HuH-7.5 (cell line): ENCODE data around the gene FAS.

Experiments
- DNase-seq: peaks from one replicate; pipeline ENCODE4 v3.0.0; 2011; ENCODE audit warnings: low spot score

The FAS gene

GRCh38 chr10:88971221-88972061 lies 19.2 kb upstream of the FAS start:
- DNase-seq: no peak

- DNase-seq: no peak
These were observed 16.6 kb upstream of the FAS start for GRCh38 chr10:88974012-88974411.

GRCh38 chr10:88974446-88975376 lies 15.9 kb upstream of the FAS start:
- DNase-seq: no peak

GRCh38 chr10:88975377-88975720 lies 15.2 kb upstream of the FAS start:
- no peak for DNase-seq

GRCh38 chr10:88978463-88978862 lies 12.1 kb upstream of the FAS start:
- no peak for DNase-seq

GRCh38 chr10:88979153-88979562 lies 11.4 kb upstream of the FAS start:
- DNase-seq: no peak

GRCh38 chr10:88979603-88980002 lies 11.0 kb upstream of the FAS start:
- DNase-seq: no peak

GRCh38 chr10:88980247-88980646 lies 10.4 kb upstream of the FAS start:
- no peak for DNase-seq

GRCh38 chr10:88980800-88981199 lies 9.8 kb upstream of the FAS start:
- no peak for DNase-seq

- no peak for DNase-seq
These were observed 9.2 kb upstream of the FAS start for GRCh38 chr10:88981435-88981834.

GRCh38 chr10:88982366-88982765 lies 8.2 kb upstream of the FAS start:
- no peak for DNase-seq

- no peak for DNase-seq
These were observed 7.4 kb upstream of the FAS start for GRCh38 chr10:88983206-88983605.

- DNase-seq: no peak
These were observed 6.7 kb upstream of the FAS start for GRCh38 chr10:88983939-88984338.

GRCh38 chr10:88984525-88984924 lies 6.1 kb upstream of the FAS start:
- no peak for DNase-seq

GRCh38 chr10:88986549-88987242 lies 3.9 kb upstream of the FAS start:
- DNase-seq: peak; percentile 12

GRCh38 chr10:88987243-88987725 lies 3.3 kb upstream of the FAS start:
- no peak for DNase-seq

GRCh38 chr10:88987840-88988239 lies 2.8 kb upstream of the FAS start:
- no peak for DNase-seq

- DNase-seq: no peak
These were observed 1.2 kb upstream of the FAS start for GRCh38 chr10:88989423-88989822.

GRCh38 chr10:88989824-88990383 lies 694 bp upstream of the FAS start:
- no peak for DNase-seq

- peak; percentile 32 for DNase-seq
These were observed 732 bp downstream of the FAS start for GRCh38 chr10:88991161-88991898.

- DNase-seq: peak; percentile 5
These were observed 1.3 kb downstream of the FAS start for GRCh38 chr10:88991899-88992320.
